ENCODE data around the gene WNT7A. TPM values are rescaled to one million over a fixed set of nuclear protein-coding genes. Genes with fewer than 3 reads are reported as not detected.

WNT7A gene
- total RNA-seq, 1 donor from 2014 or later: not detected

DNA sequence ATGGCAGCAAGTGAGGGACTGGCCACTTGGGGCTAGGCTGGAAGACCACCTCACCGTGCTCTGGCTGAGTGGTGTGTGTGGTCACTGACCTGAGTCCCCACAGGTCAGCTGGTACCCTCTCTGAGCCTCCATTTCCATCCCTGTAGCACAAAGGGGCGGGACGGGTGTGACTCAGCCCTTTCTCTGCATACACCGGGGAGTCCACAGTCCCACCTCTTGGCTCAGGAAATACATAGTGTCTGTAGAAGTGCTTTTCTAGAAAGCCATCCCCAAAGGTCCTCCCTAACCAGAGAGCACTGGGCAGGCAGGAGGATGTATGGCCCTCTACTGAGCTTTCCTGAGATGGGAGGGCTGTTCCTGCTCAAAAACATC, 27.2 kb downstream of the WNT7A start:
- Histone ChIP-seq H3K36me3 (no peaks in the 10 kb centered on the region), H3F3A (ENCODE audit: low read depth) (no peaks in the 10 kb centered on the region), H3K27me3 (no peaks in the 10 kb centered on the region), H2AFZ (replicated peaks) (no peak overlapping the region), H3K4me2 (no peak overlapping the region), H3K4me3 (no peak overlapping the region), H3K27ac (no peak overlapping the region), H3K9me3 (ENCODE audit: low read depth) (no peaks in the 10 kb centered on the region), H4K20me1 (ENCODE audit: low read depth) (no peaks in the 10 kb centered on the region), H3K9ac (no peak overlapping the region), H3K4me1 (no peaks in the 10 kb centered on the region), H3K79me2 (ENCODE audit: low read depth) (no peaks in the 10 kb centered on the region)
- H3K36me3 Mint-ChIP-seq: no peaks in the 10 kb centered on the region
- H3K27ac Mint-ChIP-seq: no peak overlapping the region
- peaks cover 8% of the 10 kb centered on the region for H3K27me3 Mint-ChIP-seq (ENCODE audit: insufficient read depth, low read depth)
- H3K4me3 Mint-ChIP-seq: no peak overlapping the region
- H3K4me1 Mint-ChIP-seq: peaks cover 17% of the 10 kb centered on the region
- H3K9me3 Mint-ChIP-seq: no peaks in the 10 kb centered on the region
- TF ChIP-seq, protein P1, sequence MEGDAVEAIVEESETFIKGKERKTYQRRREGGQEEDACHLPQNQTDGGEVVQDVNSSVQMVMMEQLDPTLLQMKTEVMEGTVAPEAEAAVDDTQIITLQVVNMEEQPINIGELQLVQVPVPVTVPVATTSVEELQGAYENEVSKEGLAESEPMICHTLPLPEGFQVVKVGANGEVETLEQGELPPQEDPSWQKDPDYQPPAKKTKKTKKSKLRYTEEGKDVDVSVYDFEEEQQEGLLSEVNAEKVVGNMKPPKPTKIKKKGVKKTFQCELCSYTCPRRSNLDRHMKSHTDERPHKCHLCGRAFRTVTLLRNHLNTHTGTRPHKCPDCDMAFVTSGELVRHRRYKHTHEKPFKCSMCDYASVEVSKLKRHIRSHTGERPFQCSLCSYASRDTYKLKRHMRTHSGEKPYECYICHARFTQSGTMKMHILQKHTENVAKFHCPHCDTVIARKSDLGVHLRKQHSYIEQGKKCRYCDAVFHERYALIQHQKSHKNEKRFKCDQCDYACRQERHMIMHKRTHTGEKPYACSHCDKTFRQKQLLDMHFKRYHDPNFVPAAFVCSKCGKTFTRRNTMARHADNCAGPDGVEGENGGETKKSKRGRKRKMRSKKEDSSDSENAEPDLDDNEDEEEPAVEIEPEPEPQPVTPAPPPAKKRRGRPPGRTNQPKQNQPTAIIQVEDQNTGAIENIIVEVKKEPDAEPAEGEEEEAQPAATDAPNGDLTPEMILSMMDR (IDR thresholded peaks at IDR 0.05): no peak
- TF ChIP-seq EZH2 (IDR thresholded peaks at IDR 0.05): no peak
- no peak for TF ChIP-seq EZH2phosphoT487 (IDR thresholded peaks at IDR 0.05)
- DNase-seq (ENCODE audit: low spot score): no peak

DNA sequence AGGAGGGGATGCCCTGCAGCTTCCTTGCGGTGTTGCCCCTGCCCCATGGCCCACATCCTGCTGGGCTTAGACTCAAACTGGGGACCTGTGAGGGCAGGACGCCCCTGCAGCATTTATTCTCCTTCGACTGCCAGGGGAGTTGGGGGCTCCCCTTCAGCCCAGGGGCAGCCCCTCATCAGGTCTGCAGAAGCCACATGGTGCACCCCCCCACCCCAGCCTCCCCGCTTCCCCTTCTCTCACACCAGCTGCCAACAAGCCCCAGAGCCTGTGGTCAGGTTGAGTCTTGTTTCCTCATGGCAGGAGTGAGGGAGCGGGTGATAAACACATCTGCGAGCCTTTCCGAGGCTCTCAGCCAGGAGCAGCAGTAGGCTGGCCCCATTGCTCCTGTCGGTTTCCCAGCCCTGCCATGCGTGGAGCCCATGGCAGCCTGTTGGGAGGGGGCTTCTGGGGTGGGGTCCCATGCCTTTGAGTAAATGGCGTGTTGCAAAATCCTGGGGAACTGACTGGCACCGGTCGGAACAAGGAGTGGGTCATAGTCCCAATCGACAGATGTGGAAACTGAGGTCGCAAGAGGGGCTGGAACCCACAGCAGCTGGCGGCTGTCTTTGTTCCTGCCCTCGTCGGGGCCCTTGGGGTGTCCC, 27.8 kb downstream of the WNT7A start:
- Histone ChIP-seq H3K27ac (no peak overlapping the region), H3K27me3 (no peaks in the 10 kb centered on the region), H3K4me2 (no peak overlapping the region), H3K9me3 (ENCODE audit: low read depth) (no peaks in the 10 kb centered on the region), H3K36me3 (no peaks in the 10 kb centered on the region), H3K4me1 (no peaks in the 10 kb centered on the region), H2AFZ (replicated peaks) (no peak overlapping the region), H3K4me3 (no peak overlapping the region), H3F3A (ENCODE audit: low read depth) (no peaks in the 10 kb centered on the region), H3K9ac (no peak overlapping the region), H3K79me2 (ENCODE audit: low read depth) (no peaks in the 10 kb centered on the region), H4K20me1 (ENCODE audit: low read depth) (no peaks in the 10 kb centered on the region)
- Mint-ChIP-seq H3K9me3 (no peaks in the 10 kb centered on the region), H3K27me3 (ENCODE audit: insufficient read depth, low read depth) (peaks cover 8% of the 10 kb centered on the region), H3K4me1 (peaks cover 21% of the 10 kb centered on the region), H3K27ac (no peak overlapping the region), H3K4me3 (no peak overlapping the region), H3K36me3 (no peaks in the 10 kb centered on the region)
- TF ChIP-seq EZH2phosphoT487 (IDR thresholded peaks at IDR 0.05) (no peak), EZH2 (IDR thresholded peaks at IDR 0.05) (no peak)
- TF ChIP-seq, protein P1 (IDR thresholded peaks at IDR 0.05): no peak
- DNase-seq (ENCODE audit: low spot score): no peak

DNA sequence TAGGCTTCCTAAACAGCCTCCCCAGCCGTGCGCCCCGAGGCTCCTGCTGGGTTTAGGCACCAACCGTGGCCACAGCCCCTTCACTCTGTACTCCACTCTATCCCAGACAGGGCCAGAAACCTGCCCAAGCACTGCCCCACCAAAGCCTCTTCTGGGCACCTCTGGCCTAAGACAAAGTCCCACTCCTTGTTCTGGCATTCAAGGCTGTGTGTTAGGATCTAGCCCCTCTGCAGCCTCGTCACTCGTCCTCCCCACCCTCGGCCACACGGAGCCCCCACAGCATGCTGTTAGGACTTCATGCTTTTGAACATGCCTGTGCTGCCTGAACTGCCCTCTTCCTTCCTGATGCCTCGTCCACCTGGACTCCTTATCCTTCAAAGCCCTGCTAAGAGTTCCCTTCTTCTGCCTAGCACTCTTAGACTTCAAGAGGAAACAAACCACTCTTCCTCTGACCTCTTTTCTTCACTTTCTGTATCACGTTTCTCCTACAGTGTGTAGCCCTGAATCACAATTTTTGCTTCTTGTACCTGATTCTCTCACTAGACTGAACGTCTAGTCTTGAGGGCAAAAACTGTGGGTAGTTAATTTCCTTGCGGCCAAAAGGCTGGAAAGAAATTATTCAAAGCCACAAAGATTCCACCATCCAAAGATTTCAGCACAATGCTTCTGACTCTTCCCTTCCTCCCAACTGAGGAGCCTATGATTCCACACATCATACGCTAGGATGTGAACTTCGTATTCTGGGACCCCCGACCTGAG, 28.6 kb downstream of the WNT7A start:
- TF ChIP-seq EZH2 (IDR thresholded peaks at IDR 0.05) (no peak), EZH2phosphoT487 (IDR thresholded peaks at IDR 0.05) (no peak)
- TF ChIP-seq, protein P1 (IDR thresholded peaks at IDR 0.05): no peak
- Histone ChIP-seq H3K27me3 (no peaks in the 10 kb centered on the region), H3K36me3 (no peaks in the 10 kb centered on the region), H3F3A (ENCODE audit: low read depth) (no peaks in the 10 kb centered on the region), H4K20me1 (ENCODE audit: low read depth) (no peaks in the 10 kb centered on the region), H3K9ac (no peak overlapping the region), H3K4me3 (no peak overlapping the region), H3K4me2 (no peak overlapping the region), H3K27ac (no peak overlapping the region), H3K79me2 (ENCODE audit: low read depth) (no peaks in the 10 kb centered on the region), H3K9me3 (ENCODE audit: low read depth) (no peaks in the 10 kb centered on the region), H2AFZ (replicated peaks) (no peak overlapping the region), H3K4me1 (no peaks in the 10 kb centered on the region)
- H3K36me3 Mint-ChIP-seq: no peaks in the 10 kb centered on the region
- peaks cover 21% of the 10 kb centered on the region for H3K4me1 Mint-ChIP-seq
- DNase-seq (ENCODE audit: low spot score): no peak
- H3K4me3 Mint-ChIP-seq: no peak overlapping the region
- no peaks in the 10 kb centered on the region for H3K9me3 Mint-ChIP-seq
- H3K27ac Mint-ChIP-seq: peak overlapping the region; percentile 24
- H3K27me3 Mint-ChIP-seq (ENCODE audit: insufficient read depth, low read depth): peaks cover 8% of the 10 kb centered on the region

Measured in neural progenitor cell (in vitro differentiated cells).